ENCODE measurements around the gene PRICKLE3.

Gene PRICKLE3

GRCh38 chrX:49206543-49206942 lies 20.4 kb upstream of the PRICKLE3 start:
- TF ChIP-seq CTCF (IDR thresholded peaks at IDR 0.05; ENCODE audit: low read depth, low read length): no peak
- no peak overlapping the region for H3K4me3 ChIP-seq (ENCODE audit: low read depth, low read length)

GRCh38 chrX:49205443-49205842 lies 19.3 kb upstream of the PRICKLE3 start:
- no peak for TF ChIP-seq CTCF (IDR thresholded peaks at IDR 0.05; ENCODE audit: low read depth, low read length)
- H3K4me3 ChIP-seq (ENCODE audit: low read depth, low read length): no peak overlapping the region

- TF ChIP-seq CTCF (IDR thresholded peaks at IDR 0.05; ENCODE audit: low read depth, low read length): no peak
- H3K4me3 ChIP-seq (ENCODE audit: low read depth, low read length): no peak overlapping the region
These were observed 18.5 kb upstream of the PRICKLE3 start for GRCh38 chrX:49204709-49205108.

GRCh38 chrX:49204017-49204416 lies 17.8 kb upstream of the PRICKLE3 start:
- H3K4me3 ChIP-seq (ENCODE audit: low read depth, low read length): no peak overlapping the region
- no peak for TF ChIP-seq CTCF (IDR thresholded peaks at IDR 0.05; ENCODE audit: low read depth, low read length)

- TF ChIP-seq CTCF (IDR thresholded peaks at IDR 0.05; ENCODE audit: low read depth, low read length): no peak
- no peak overlapping the region for H3K4me3 ChIP-seq (ENCODE audit: low read depth, low read length)
These were observed 17.4 kb upstream of the PRICKLE3 start for GRCh38 chrX:49203536-49203935.

GRCh38 chrX:49202022-49202421 lies 15.8 kb upstream of the PRICKLE3 start:
- no peak overlapping the region for H3K4me3 ChIP-seq (ENCODE audit: low read depth, low read length)
- TF ChIP-seq CTCF (IDR thresholded peaks at IDR 0.05; ENCODE audit: low read depth, low read length): no peak

GRCh38 chrX:49199906-49200771 lies 14.0 kb upstream of the PRICKLE3 start, which contains the start of gene SYP:
SYP (minus strand) TSS chrX:49200193; CDS start chrX:49200186, 7 bp downstream.
- no peak for TF ChIP-seq CTCF (IDR thresholded peaks at IDR 0.05; ENCODE audit: low read depth, low read length)
- peak within 1 kb of the TSS; percentile 38 for H3K4me3 ChIP-seq (ENCODE audit: low read depth, low read length)
